Tibial artery (tissue), 4 donors: ENCODE measurements around the gene ACOT13.
"Not testable (repeated sequence)": the region's sequence is repeated elsewhere in the genome, so short reads cannot be mapped to it uniquely, and the experiment has no call there.

Experiments
- DNase-seq, 2 donors: peaks; one replicate each; pipeline ENCODE4 v3.0.0-alpha.2; 2019
- H3K27ac ChIP-seq, 2 donors: fragments of 200-600 bp; sonication (generic) in 1 of 2; 1 replicate in 1 of 2; 2 replicates in 1 of 2; pipeline ENCODE4 v1.5.1; 2018 to 2019; ENCODE audit warnings: mild to moderate bottlenecking in 1 of 2
- H3K27me3 ChIP-seq, 2 donors: fragments of 200-600 bp; sonication (generic) in 1 of 2; one replicate each; pipeline versions ENCODE4 v1.5.1 to v1.6.0; 2016 to 2019
- H3K36me3 ChIP-seq, 3 donors: fragments of 200-600 bp; sonication (generic) in 2 of 3; one replicate each; pipeline ENCODE4 v1.5.1; 2016 to 2019; ENCODE audit warnings: mild to moderate bottlenecking in 2 of 3
- H3K4me1 ChIP-seq, 4 donors: fragments of 200-600 bp; sonication (generic) in 2 of 4; 1 replicate in 3 of 4; 2 replicates in 1 of 4; pipeline ENCODE4 v1.5.1; 2016 to 2019
- H3K4me3 ChIP-seq, 2 donors: fragments of 200-600 bp; sonication (generic) in 1 of 2; 1 replicate in 1 of 2; 2 replicates in 1 of 2; pipeline ENCODE4 v1.5.1; 2018 to 2019; ENCODE audit warnings: mild to moderate bottlenecking in 2 of 2
- H3K9me3 ChIP-seq, 3 donors: fragments of 200-600 bp; sonication (generic) in 1 of 3; one replicate each; pipeline ENCODE4 v1.5.1; 2016 to 2019
- intact Hi-C: fragments of 100-400 bp; cut with DNase I; formaldehyde crosslinking; loops from one replicate; pipeline ENCODE4 v1.15.0; 2023; ENCODE audit warnings: low total_unique reads
- TF ChIP-seq, protein P1 (sequence below), 2 experiments: fragments of 200-600 bp in 1 of 2; fragments of 450-650 bp in 1 of 2; IDR thresholded peaks; one replicate each; pipeline ENCODE4 v1.5.1; 2017 to 2019; ENCODE audit warnings: antibody characterized with exemption in 2 of 2, mild to moderate bottlenecking in 1 of 2, moderate library complexity in 1 of 2

Gene ACOT13

DNA sequence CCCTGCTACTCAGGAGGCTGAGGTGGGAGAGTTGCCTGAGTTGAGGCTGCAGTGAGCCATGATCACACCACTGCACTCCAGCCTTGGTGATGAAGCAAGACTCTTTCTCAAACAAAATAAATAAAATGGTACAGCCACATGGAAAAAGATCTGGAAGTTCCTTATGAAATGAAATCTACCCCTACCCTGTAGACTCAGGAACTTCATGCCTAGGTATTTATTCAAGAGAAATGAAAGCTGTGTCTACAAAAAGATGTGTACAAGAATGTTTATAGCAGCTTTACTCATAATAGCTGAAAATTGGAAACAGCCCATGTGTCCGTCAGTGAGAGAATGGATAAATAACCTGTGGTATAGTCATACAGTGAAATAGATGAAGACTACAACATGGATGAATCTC is 67.3 kb downstream of the ACOT13 start:
- H3K9me3 ChIP-seq, result peaks cover 0 to 6% (median 0%) of the 10 kb centered on the region in 3 donors
- H3K36me3 ChIP-seq, result no peaks in the 10 kb centered on the region
- TF ChIP-seq, protein P1, sequence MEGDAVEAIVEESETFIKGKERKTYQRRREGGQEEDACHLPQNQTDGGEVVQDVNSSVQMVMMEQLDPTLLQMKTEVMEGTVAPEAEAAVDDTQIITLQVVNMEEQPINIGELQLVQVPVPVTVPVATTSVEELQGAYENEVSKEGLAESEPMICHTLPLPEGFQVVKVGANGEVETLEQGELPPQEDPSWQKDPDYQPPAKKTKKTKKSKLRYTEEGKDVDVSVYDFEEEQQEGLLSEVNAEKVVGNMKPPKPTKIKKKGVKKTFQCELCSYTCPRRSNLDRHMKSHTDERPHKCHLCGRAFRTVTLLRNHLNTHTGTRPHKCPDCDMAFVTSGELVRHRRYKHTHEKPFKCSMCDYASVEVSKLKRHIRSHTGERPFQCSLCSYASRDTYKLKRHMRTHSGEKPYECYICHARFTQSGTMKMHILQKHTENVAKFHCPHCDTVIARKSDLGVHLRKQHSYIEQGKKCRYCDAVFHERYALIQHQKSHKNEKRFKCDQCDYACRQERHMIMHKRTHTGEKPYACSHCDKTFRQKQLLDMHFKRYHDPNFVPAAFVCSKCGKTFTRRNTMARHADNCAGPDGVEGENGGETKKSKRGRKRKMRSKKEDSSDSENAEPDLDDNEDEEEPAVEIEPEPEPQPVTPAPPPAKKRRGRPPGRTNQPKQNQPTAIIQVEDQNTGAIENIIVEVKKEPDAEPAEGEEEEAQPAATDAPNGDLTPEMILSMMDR (IDR thresholded peaks at IDR 0.05), result no peak
- no peaks in the 10 kb centered on the region for H3K27me3 ChIP-seq
- DNase-seq, result no peak
- no peak overlapping the region for H3K4me3 ChIP-seq
- no peaks in the 10 kb centered on the region for H3K4me1 ChIP-seq
- intact Hi-C loops, result no loop called here
- H3K27ac ChIP-seq, result no peak overlapping the region

GRCh38 chr6:24734710-24735109 is 67.8 kb downstream of the ACOT13 start:
- H3K4me1 ChIP-seq, H3K36me3 ChIP-seq, H3K9me3 ChIP-seq, DNase-seq, intact Hi-C loops, H3K27ac ChIP-seq, H3K27me3 ChIP-seq, H3K4me3 ChIP-seq: not testable (repeated sequence)

- DNase-seq, result no peak
- no peak overlapping the region for H3K27ac ChIP-seq
- no peaks in the 10 kb centered on the region for H3K27me3 ChIP-seq
- no peaks in the 10 kb centered on the region for H3K36me3 ChIP-seq
- no peak overlapping the region for H3K4me3 ChIP-seq
- H3K4me1 ChIP-seq, result no peaks in the 10 kb centered on the region
- intact Hi-C loops, result no loop called here
- TF ChIP-seq, protein P1 (IDR thresholded peaks at IDR 0.05), result no peak
- H3K9me3 ChIP-seq, result no peaks in the 10 kb centered on the region
These were observed 71.9 kb downstream of the ACOT13 start for GRCh38 chr6:24738741-24739140.

- TF ChIP-seq, protein P1 (IDR thresholded peaks at IDR 0.05), result no peak
- Histone ChIP-seq H3K27ac (no peak overlapping the region), H3K4me1 (no peaks in the 10 kb centered on the region), H3K36me3 (no peaks in the 10 kb centered on the region), H3K9me3 (no peaks in the 10 kb centered on the region), H3K4me3 (no peak overlapping the region), H3K27me3 (no peaks in the 10 kb centered on the region)
- DNase-seq, result no peak
- intact Hi-C loops, result no loop called here
These were observed 74.0 kb downstream of the ACOT13 start for GRCh38 chr6:24740861-24741260.

- intact Hi-C loops, result no loop called here
- Histone ChIP-seq H3K4me1 (no peaks in the 10 kb centered on the region), H3K36me3 (no peaks in the 10 kb centered on the region), H3K4me3 (no peak overlapping the region), H3K9me3 (no peaks in the 10 kb centered on the region), H3K27me3 (no peaks in the 10 kb centered on the region), H3K27ac (no peak overlapping the region)
- TF ChIP-seq, protein P1 (IDR thresholded peaks at IDR 0.05), result no peak
- DNase-seq, result no peak
These were observed 75.4 kb downstream of the ACOT13 start for GRCh38 chr6:24742216-24742738.

DNA sequence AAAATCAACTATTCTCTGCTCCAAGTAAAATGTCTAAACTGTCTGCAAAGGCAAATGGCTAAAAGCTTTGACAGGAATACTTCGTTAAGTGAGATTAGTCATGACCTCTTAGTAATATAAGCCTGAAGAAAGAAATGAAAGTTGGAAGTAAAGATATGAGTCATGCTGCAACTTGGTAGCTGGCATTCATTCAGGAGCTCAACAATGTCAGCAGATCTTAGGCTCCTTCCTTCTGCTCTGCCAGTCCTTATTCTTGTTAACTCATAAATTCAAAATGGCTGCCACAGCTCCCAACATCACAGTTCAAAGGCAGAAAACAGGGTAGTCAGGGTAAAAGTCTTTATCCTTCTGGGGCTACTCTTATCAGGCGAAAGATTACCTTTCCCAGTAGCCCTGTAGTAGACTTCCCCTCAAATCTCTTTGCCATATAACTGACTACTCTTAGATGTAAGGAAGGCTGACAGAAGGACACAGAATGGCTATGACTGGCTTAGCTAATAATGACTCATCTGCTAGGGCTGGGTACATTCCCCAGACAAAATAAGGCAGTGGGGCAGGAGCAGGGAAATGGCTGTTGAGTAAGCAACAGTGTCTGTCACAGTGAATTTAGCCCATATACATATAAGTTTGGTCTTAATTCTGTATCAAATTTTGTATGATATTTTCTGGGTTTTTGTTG is 76.5 kb downstream of the ACOT13 start:
- no peak for DNase-seq
- intact Hi-C loops, result no loop called here
- H3K4me3 ChIP-seq, result no peak overlapping the region

More for the DNA sequence above, 76.5 kb downstream of the ACOT13 start:
- TF ChIP-seq, protein P1 (IDR thresholded peaks at IDR 0.05), result no peak
- Histone ChIP-seq H3K9me3 (no peaks in the 10 kb centered on the region), H3K36me3 (no peaks in the 10 kb centered on the region), H3K27me3 (no peaks in the 10 kb centered on the region), H3K27ac (peak overlapping the region; percentile 41 to 48), H3K4me1 (no peaks in the 10 kb centered on the region)
